GM12801 (cell line): ENCODE results near the gene HOXA11.

Source experiments
- CTCF ChIP-seq: IDR thresholded peaks from one replicate; pipeline ENCODE4 v1.5.1; 2011; ENCODE audit warnings: control low read depth; ENCODE audit not compliant: insufficient read length; ENCODE audit errors: extremely low read depth

HOXA11 gene

GRCh38 chr7:27211084-27211446 lies 26.0 kb upstream of the HOXA11 start:
- no peak for TF ChIP-seq CTCF

DNA sequence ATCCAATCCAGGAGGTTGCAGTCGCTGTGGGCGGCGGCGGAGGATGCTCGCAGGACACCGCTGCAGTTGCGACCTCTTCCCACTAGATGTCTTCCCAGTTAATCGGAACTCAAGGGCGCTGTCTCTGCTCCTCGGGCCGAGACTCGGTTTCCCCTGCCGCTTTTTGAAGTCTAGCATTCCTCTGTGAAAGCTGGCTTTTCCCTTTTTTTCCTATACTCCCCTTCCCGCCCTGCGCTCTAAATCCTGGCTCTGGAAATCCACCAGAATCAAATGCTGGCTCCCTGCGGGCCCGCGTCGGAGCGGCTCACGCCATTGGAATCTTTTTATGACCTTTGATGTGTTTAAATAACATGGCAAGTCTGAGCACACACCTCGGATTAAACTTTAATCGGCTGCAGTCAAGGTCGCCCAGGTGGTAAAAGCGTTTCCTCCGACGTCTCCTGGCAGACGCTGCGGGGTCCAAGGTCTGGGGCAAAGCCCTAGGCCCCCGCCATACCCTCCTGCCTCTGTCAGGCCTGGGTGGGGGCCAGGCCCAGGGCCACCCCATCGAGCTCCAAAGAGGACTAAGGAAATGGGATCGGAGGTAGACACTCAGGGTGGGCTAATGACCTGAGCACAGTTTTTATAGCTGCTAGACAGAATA lies 25.5 kb upstream of the HOXA11 start:
- TF ChIP-seq CTCF: no peak

- TF ChIP-seq CTCF: no peak
Observed at GRCh38 chr7:27209933-27210440, 25.0 kb upstream of the HOXA11 start.

- no peak for TF ChIP-seq CTCF
Observed at GRCh38 chr7:27208998-27209397, 24.0 kb upstream of the HOXA11 start.

DNA sequence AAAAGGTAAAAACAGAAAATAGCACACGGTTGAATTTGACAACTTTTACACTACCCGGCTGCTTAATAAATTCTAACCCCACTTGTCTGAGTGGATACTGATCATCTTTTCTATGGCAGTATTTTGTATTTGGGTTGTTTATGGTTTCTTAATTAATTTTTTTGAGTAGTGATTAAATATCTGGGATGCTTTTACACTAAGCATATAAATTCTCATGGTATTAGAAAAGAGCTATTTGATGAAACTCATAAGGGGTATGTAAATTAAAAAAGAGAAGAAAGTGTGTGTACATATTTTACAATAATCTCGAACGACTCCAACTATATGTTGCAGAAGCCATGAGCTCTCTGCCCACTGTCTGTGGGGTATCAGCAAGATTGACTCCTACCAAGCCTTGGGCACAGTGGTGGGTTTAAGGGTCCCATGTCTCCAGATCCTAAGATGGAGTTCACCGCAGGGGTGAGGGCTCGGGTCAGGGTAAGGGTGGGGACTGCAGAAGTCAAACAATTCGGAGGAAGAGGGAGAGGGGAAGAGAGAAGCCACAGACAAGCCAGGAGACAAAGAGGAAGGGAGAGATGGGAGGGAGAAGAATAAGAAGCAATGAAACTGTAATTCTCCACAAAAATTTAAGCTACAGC lies 22.4 kb upstream of the HOXA11 start:
- no peak for TF ChIP-seq CTCF

GRCh38 chr7:27205325-27206280 lies 20.6 kb upstream of the HOXA11 start:
- no peak for TF ChIP-seq CTCF

GRCh38 chr7:27204851-27205322 lies 19.9 kb upstream of the HOXA11 start:
- TF ChIP-seq CTCF: no peak
